ENCODE results near the gene TRPM4.

TRPM4 gene

GRCh38 chr19:49188626-49189200 lies 31.1 kb downstream of the TRPM4 start:
- no peak overlapping the region for H3K4me3 ChIP-seq (ENCODE audit: low read length)
- TF ChIP-seq CTCF (conservative IDR thresholded peaks at IDR 0.05; ENCODE audit: low read depth, low read length) = no peak
- DNase-seq (ENCODE audit: low read depth) = no peak

GRCh38 chr19:49189259-49189658 lies 31.7 kb downstream of the TRPM4 start:
- DNase-seq (ENCODE audit: low read depth) = no peak
- no peak overlapping the region for H3K4me3 ChIP-seq (ENCODE audit: low read length)
- TF ChIP-seq CTCF (conservative IDR thresholded peaks at IDR 0.05; ENCODE audit: low read depth, low read length) = no peak

GRCh38 chr19:49190781-49191180 lies 33.2 kb downstream of the TRPM4 start:
- DNase-seq (ENCODE audit: low read depth) = no peak
- H3K4me3 ChIP-seq (ENCODE audit: low read length) = no peak overlapping the region
- TF ChIP-seq CTCF (conservative IDR thresholded peaks at IDR 0.05; ENCODE audit: low read depth, low read length) = no peak

GRCh38 chr19:49193822-49194394 lies 36.3 kb downstream of the TRPM4 start:
- TF ChIP-seq CTCF (conservative IDR thresholded peaks at IDR 0.05; ENCODE audit: low read depth, low read length) = no peak
- no peak for DNase-seq (ENCODE audit: low read depth)
- no peak overlapping the region for H3K4me3 ChIP-seq (ENCODE audit: low read length)

GRCh38 chr19:49194408-49194807 lies 36.8 kb downstream of the TRPM4 start:
- no peak overlapping the region for H3K4me3 ChIP-seq (ENCODE audit: low read length)
- DNase-seq (ENCODE audit: low read depth) = no peak
- TF ChIP-seq CTCF (conservative IDR thresholded peaks at IDR 0.05; ENCODE audit: low read depth, low read length) = no peak

GRCh38 chr19:49196527-49197240 lies 39.1 kb downstream of the TRPM4 start:
- DNase-seq (ENCODE audit: low read depth) = no peak
- no peak for TF ChIP-seq CTCF (conservative IDR thresholded peaks at IDR 0.05; ENCODE audit: low read depth, low read length)
- H3K4me3 ChIP-seq (ENCODE audit: low read length) = no peak overlapping the region
